NB4 (cell line): ENCODE measurements around the gene MEGF6.

Source experiments
- DNase-seq: peaks from one replicate; pipeline ENCODE4 v3.0.0; 2010; ENCODE audit warnings: low read depth
- H3K4me3 ChIP-seq: one replicate; pipeline ENCODE4 v1.5.1; 2011; ENCODE audit warnings: mild to moderate bottlenecking, low read depth, low read length, moderate library complexity
- MYC ChIP-seq: IDR thresholded peaks from 2 replicates; pipeline ENCODE4 v1.6.1; 2011; ENCODE audit warnings: low read depth, low read length
- POLR2A ChIP-seq: IDR thresholded peaks from 2 replicates; pipeline ENCODE4 v1.6.1; 2011; ENCODE audit warnings: mild to moderate bottlenecking; ENCODE audit not compliant: insufficient read length; ENCODE audit errors: extremely low read depth
- TF ChIP-seq, protein P1 (sequence below): IDR thresholded peaks from 2 replicates; pipeline ENCODE4 v1.6.1; 2011; ENCODE audit warnings: low read depth, low read length
- TF ChIP-seq, protein P2 (sequence below): IDR thresholded peaks from one replicate; pipeline ENCODE4 v1.5.1; 2012; ENCODE audit warnings: low read depth, low read length

The MEGF6 gene

DNA sequence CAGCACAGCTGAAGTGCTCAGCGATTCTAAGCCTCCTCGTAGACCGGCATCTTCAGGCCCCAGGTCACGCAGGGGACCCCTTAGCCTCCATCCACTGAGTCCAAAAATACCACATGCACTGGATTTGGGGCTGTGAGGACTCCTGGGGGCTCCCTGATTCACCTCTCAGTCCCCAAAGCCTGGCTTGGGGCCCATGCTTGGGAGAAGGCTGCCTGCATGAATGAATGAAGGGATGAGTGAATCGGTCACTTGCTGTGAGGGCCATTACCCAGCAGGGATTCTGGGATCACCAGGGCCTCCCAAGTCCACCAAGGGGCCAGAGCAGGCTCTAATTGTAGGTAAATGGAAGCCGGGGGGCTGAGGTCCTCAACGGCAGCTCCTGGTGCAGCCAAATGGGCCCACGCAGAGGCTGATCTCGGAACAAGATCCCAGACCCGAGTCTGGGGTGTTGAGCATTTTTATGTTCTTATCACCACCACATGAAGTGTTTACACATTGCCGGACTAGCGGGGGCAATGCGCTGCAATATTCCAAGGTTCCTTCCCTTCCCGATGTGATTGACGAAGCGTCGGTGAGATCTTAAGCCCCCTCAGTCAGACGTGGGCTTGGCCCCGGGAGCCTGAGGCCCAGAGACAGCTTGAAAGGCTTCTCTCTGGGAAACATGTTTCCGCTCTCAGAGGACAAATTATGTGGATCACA, 170.4 kb downstream of the MEGF6 start:
- no peak overlapping the region for H3K4me3 ChIP-seq
- TF ChIP-seq, protein P1, sequence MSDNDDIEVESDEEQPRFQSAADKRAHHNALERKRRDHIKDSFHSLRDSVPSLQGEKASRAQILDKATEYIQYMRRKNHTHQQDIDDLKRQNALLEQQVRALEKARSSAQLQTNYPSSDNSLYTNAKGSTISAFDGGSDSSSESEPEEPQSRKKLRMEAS, result no peak
- TF ChIP-seq MYC (no peak), POLR2A (no peak)
- TF ChIP-seq, protein P2, sequence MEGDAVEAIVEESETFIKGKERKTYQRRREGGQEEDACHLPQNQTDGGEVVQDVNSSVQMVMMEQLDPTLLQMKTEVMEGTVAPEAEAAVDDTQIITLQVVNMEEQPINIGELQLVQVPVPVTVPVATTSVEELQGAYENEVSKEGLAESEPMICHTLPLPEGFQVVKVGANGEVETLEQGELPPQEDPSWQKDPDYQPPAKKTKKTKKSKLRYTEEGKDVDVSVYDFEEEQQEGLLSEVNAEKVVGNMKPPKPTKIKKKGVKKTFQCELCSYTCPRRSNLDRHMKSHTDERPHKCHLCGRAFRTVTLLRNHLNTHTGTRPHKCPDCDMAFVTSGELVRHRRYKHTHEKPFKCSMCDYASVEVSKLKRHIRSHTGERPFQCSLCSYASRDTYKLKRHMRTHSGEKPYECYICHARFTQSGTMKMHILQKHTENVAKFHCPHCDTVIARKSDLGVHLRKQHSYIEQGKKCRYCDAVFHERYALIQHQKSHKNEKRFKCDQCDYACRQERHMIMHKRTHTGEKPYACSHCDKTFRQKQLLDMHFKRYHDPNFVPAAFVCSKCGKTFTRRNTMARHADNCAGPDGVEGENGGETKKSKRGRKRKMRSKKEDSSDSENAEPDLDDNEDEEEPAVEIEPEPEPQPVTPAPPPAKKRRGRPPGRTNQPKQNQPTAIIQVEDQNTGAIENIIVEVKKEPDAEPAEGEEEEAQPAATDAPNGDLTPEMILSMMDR, result no peak
- no peak for DNase-seq

DNA sequence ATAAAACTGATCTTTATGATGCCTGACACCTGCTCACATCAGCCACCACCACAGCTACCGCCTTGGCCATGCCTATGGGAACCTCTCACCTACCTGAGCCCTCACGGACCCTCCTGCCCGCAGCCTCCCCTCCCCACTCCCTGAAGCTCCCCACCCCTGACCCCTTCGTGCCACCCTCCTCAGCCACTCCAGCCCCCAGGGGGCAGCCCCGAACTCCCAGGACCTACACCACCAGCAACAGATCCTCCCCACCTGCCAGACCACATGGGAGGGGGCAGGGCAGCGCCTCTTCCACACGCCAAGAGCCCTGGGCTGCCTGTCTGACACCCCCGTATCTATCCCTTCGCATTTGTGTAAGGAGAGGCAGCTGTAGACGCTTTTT, 171.0 kb downstream of the MEGF6 start:
- no peak for DNase-seq
- H3K4me3 ChIP-seq, result no peak overlapping the region
- TF ChIP-seq, protein P1, result no peak
- TF ChIP-seq, protein P2, result no peak
- TF ChIP-seq MYC (no peak), POLR2A (no peak)
